MM.1S (cell line): ENCODE results near the gene SPECC1L.

Experiments used
- DNase-seq: peaks from one replicate; pipeline ENCODE4 v3.0.0-alpha.2; 2015
- H2AFZ ChIP-seq: fragments of 300-600 bp; sonication (generic); 2 replicates; pipeline ENCODE4 v1.6.0; 2016; ENCODE audit warnings: antibody characterized with exemption, low read length
- H3F3A ChIP-seq: fragments of 300-600 bp; sonication (generic); 2 replicates; pipeline ENCODE4 v1.6.1; 2016; ENCODE audit warnings: mild to moderate bottlenecking, antibody characterized with exemption, low read length, moderate library complexity, mixed read lengths; ENCODE audit not compliant: insufficient read depth
- H3K27ac ChIP-seq: fragments of 300-600 bp; sonication (generic); 2 replicates; pipeline ENCODE4 v1.5.1; 2016; ENCODE audit warnings: mild to moderate bottlenecking, low read length
- H3K27me3 ChIP-seq: fragments of 300-600 bp; sonication (generic); replicated peaks from 2 replicates; pipeline ENCODE4 v1.6.0; 2016; ENCODE audit warnings: low read length; ENCODE audit not compliant: insufficient read depth
- H3K36me3 ChIP-seq: fragments of 300-600 bp; sonication (generic); replicated peaks from 2 replicates; pipeline ENCODE4 v1.6.1; 2016; ENCODE audit warnings: mild to moderate bottlenecking, low read length, mixed read lengths; ENCODE audit not compliant: insufficient read depth
- H3K4me1 ChIP-seq: fragments of 300-600 bp; sonication (generic); 2 replicates; pipeline ENCODE4 v1.6.1; 2016; ENCODE audit warnings: low read length, mixed read lengths
- H3K4me2 ChIP-seq: fragments of 300-600 bp; sonication (generic); 2 replicates; pipeline ENCODE4 v1.6.0; 2016; ENCODE audit warnings: low read depth, low read length
- H3K4me3 ChIP-seq: fragments of 300-600 bp; sonication (generic); 2 replicates; pipeline ENCODE4 v1.5.1; 2016; ENCODE audit warnings: low read length, mixed read lengths
- H3K79me2 ChIP-seq: fragments of 300-600 bp; sonication (generic); 2 replicates; pipeline ENCODE4 v1.6.1; 2016; ENCODE audit warnings: mixed run types, low read length, mixed read lengths
- H3K9ac ChIP-seq: fragments of 300-600 bp; sonication (generic); 2 replicates; pipeline ENCODE4 v1.6.1; 2016; ENCODE audit warnings: low read length, mixed read lengths
- H3K9me2 ChIP-seq: fragments of 300-600 bp; sonication (generic); replicated peaks from 2 replicates; pipeline ENCODE4 v1.6.1; 2016; ENCODE audit warnings: mild to moderate bottlenecking, low read length, mixed read lengths; ENCODE audit not compliant: insufficient read depth
- H3K9me3 ChIP-seq: fragments of 300-600 bp; sonication (generic); replicated peaks from 2 replicates; pipeline ENCODE4 v1.6.1; 2016; ENCODE audit warnings: mild to moderate bottlenecking, low read length, mixed read lengths; ENCODE audit not compliant: insufficient read depth
- H4K20me1 ChIP-seq: fragments of 300-600 bp; sonication (generic); 2 replicates; pipeline ENCODE4 v1.6.1; 2016; ENCODE audit warnings: mild to moderate bottlenecking, low read length, moderate library complexity, mixed read lengths; ENCODE audit not compliant: insufficient read depth
- CTCF ChIP-seq: fragments of 300-600 bp; sonication (generic); IDR thresholded peaks from 2 replicates; pipeline ENCODE4 v1.5.1; 2016; ENCODE audit warnings: antibody characterized with exemption, low read length, mixed read lengths
- EZH2 ChIP-seq: fragments of 300-600 bp; sonication (generic); optimal IDR thresholded peaks from 2 replicates; pipeline ENCODE3; 2017; ENCODE audit warnings: low read depth, mild to moderate bottlenecking, antibody characterized with exemption, low read length, mixed read lengths
- EZH2phosphoT487 ChIP-seq: fragments of 300-600 bp; sonication (generic); IDR thresholded peaks from 2 replicates; pipeline ENCODE4 v1.6.1; 2018; ENCODE audit warnings: antibody characterized with exemption, low read length

The SPECC1L gene

GRCh38 chr22:24433001-24433827, 162.6 kb downstream of the SPECC1L start:
- Histone ChIP-seq H2AFZ (no peak overlapping the region), H3K4me1 (peaks cover 82% of the 10 kb centered on the region), H4K20me1 (no peaks in the 10 kb centered on the region), H3K36me3 (peaks cover 4% of the 10 kb centered on the region; the same call in 1 of the 2 replicates), H3F3A (peaks cover 45% of the 10 kb centered on the region), H3K9me3 (no peaks in the 10 kb centered on the region), H3K9ac (peak overlapping the region; percentile 80), H3K27me3 (no peaks in the 10 kb centered on the region), H3K79me2 (peaks cover 92% of the 10 kb centered on the region), H3K9me2 (no peaks in the 10 kb centered on the region), H3K27ac (peak overlapping the region; percentile 98), H3K4me3 (peak overlapping the region; percentile 21), H3K4me2 (peak overlapping the region; percentile 94)
- TF ChIP-seq CTCF (no peak), EZH2phosphoT487 (no peak), EZH2 (no peak)
- DNase-seq: no peak

GRCh38 chr22:24433828-24434470, 163.3 kb downstream of the SPECC1L start:
- H3K9me3 ChIP-seq: no peaks in the 10 kb centered on the region
- peak overlapping the region; percentile 21 for H3K4me3 ChIP-seq
- H3K79me2 ChIP-seq: peaks cover 91% of the 10 kb centered on the region
- H3K9ac ChIP-seq: peak overlapping the region; percentile 80
- peak; percentile 83 for DNase-seq
- H3F3A ChIP-seq: peaks cover 38% of the 10 kb centered on the region
- H3K36me3 ChIP-seq: peaks cover 4% of the 10 kb centered on the region; the same call in 1 of the 2 replicates
- no peak for TF ChIP-seq EZH2
- no peak for TF ChIP-seq EZH2phosphoT487
- no peak for TF ChIP-seq CTCF
- no peak overlapping the region for H2AFZ ChIP-seq
- H3K27ac ChIP-seq: peak overlapping the region; percentile 98
- H4K20me1 ChIP-seq: no peaks in the 10 kb centered on the region
- H3K4me2 ChIP-seq: peak overlapping the region; percentile 94
- H3K27me3 ChIP-seq: no peaks in the 10 kb centered on the region
- H3K9me2 ChIP-seq: no peaks in the 10 kb centered on the region
- peaks cover 82% of the 10 kb centered on the region for H3K4me1 ChIP-seq

GRCh38 chr22:24434471-24435322, 164.1 kb downstream of the SPECC1L start:
- Histone ChIP-seq H3K27ac (peak overlapping the region; percentile 98), H3K9me3 (no peaks in the 10 kb centered on the region), H3K36me3 (peaks cover 4% of the 10 kb centered on the region; the same call in 1 of the 2 replicates), H3K4me1 (peaks cover 79% of the 10 kb centered on the region), H3K27me3 (no peaks in the 10 kb centered on the region), H3K9ac (peak overlapping the region; percentile 80), H3K4me3 (peak overlapping the region; percentile 15; the same call in 1 of the 2 replicates), H3K9me2 (no peaks in the 10 kb centered on the region), H3F3A (peaks cover 32% of the 10 kb centered on the region), H4K20me1 (no peaks in the 10 kb centered on the region), H3K79me2 (peaks cover 90% of the 10 kb centered on the region), H3K4me2 (peak overlapping the region; percentile 94), H2AFZ (no peak overlapping the region)
- DNase-seq: peak; percentile 90
- TF ChIP-seq EZH2: no peak
- TF ChIP-seq CTCF: no peak
- no peak for TF ChIP-seq EZH2phosphoT487
